H1 (cell line): Measurements from ENCODE around the gene ADARB2. TPM values are rescaled to one million over a fixed set of nuclear protein-coding genes. Genes with fewer than 3 reads are reported as not detected.

Experiments
- CTCF ChIA-PET: fragments of 300-600 bp; sonication (Branson Sonifier 250); formaldehyde crosslinking; loops from one replicate; lab custom pipeline; 2021; ENCODE audit not compliant: partially characterized antibody; lab: Charles Lee
- POLR2A ChIA-PET: fragments of 300-600 bp; sonication (Branson Sonifier 250); formaldehyde crosslinking; loops from one replicate; lab custom pipeline; 2021; ENCODE audit warnings: inconsistent platforms; ENCODE audit not compliant: partially characterized antibody; lab: Charles Lee
- DNase-seq, 2 experiments: peaks; one replicate each; pipeline versions ENCODE4 v3.0.0 to v3.0.0-alpha.2; 2010 to 2022; ENCODE audit warnings: low spot score in 2 of 2, low read depth in 1 of 2, mixed read lengths in 1 of 2
- FAIRE-seq: peaks from 2 replicates; lab custom pipeline; 2011; peaks lifted over from hg19 to GRCh38; lab: Jason Lieb, UNC
- H2AFZ ChIP-seq: 2 replicates; pipeline ENCODE4 v1.8.1; 2012; ENCODE audit warnings: low read length, inconsistent platforms
- H2AK5ac ChIP-seq: 2 replicates; pipeline ENCODE4 v1.6.1; 2013; ENCODE audit warnings: low read depth, low read length
- H2BK120ac ChIP-seq: replicated peaks from 2 replicates; pipeline ENCODE3; 2013; ENCODE audit warnings: low read depth, low read length, inconsistent platforms
- H2BK12ac ChIP-seq: 2 replicates; pipeline ENCODE4 v1.6.1; 2013; ENCODE audit warnings: low read depth, low read length
- H2BK15ac ChIP-seq: 2 replicates; pipeline ENCODE4 v1.6.1; 2013; ENCODE audit warnings: low read length
- H2BK20ac ChIP-seq: 2 replicates; pipeline ENCODE4 v1.6.1; 2013; ENCODE audit warnings: low read length
- H2BK5ac ChIP-seq: 2 replicates; pipeline ENCODE4 v1.6.1; 2013; ENCODE audit warnings: low read depth, low read length
- H3K14ac ChIP-seq: 2 replicates; pipeline ENCODE4 v1.6.1; 2013; ENCODE audit warnings: inconsistent platforms; ENCODE audit not compliant: insufficient read length
- H3K18ac ChIP-seq: 2 replicates; pipeline ENCODE4 v1.6.1; 2013; ENCODE audit warnings: low read length; ENCODE audit errors: extremely low read depth
- H3K23ac ChIP-seq: 2 replicates; pipeline ENCODE4 v1.6.1; 2013; ENCODE audit warnings: inconsistent platforms; ENCODE audit not compliant: insufficient read length
- H3K23me2 ChIP-seq: 2 replicates; pipeline ENCODE4 v1.6.1; 2013; ENCODE audit warnings: low read depth, low read length
- H3K27ac ChIP-seq: 2 replicates; pipeline ENCODE4 v1.6.1; 2011; ENCODE audit warnings: low read depth, low read length, inconsistent platforms
- H3K27me3 ChIP-seq, 4 experiments: replicated peaks in 1 of 4; 1 replicate in 1 of 4; 2 replicates in 3 of 4; pipeline versions ENCODE4 v1.6.1 to v1.8.1; 2011 to 2013; ENCODE audit warnings: low read length in 3 of 4, mild to moderate bottlenecking in 3 of 4, inconsistent platforms in 2 of 4, mixed read lengths in 2 of 4, moderate library complexity in 1 of 4; ENCODE audit not compliant: control insufficient read depth in 3 of 4, insufficient read depth in 3 of 4; ENCODE audit errors: extremely low read depth in 1 of 4
- H3K36me3 ChIP-seq, 4 experiments: 2 replicates each; pipeline versions ENCODE4 v1.6.1 to v1.8.1; 2011 to 2013; ENCODE audit warnings: mild to moderate bottlenecking in 4 of 4, low read length in 3 of 4, moderate library complexity in 2 of 4, control low read depth in 1 of 4, inconsistent platforms in 1 of 4; ENCODE audit not compliant: insufficient read depth in 4 of 4, control insufficient read depth in 2 of 4
- H3K4ac ChIP-seq: replicated peaks from 2 replicates; pipeline ENCODE3; 2013; ENCODE audit warnings: low read length, low read depth, mixed read lengths, inconsistent platforms; ENCODE audit not compliant: insufficient read length
- H3K4me1 ChIP-seq, 4 experiments: replicated peaks in 1 of 4; 1 replicate in 1 of 4; 2 replicates in 3 of 4; pipeline versions ENCODE4 v1.6.1 to v1.8.1; 2011 to 2013; ENCODE audit warnings: low read length in 3 of 4, inconsistent platforms in 2 of 4, mixed read lengths in 1 of 4; ENCODE audit not compliant: insufficient read depth in 4 of 4, control insufficient read depth in 3 of 4
- H3K4me2 ChIP-seq, 2 experiments: 2 replicates each; pipeline versions ENCODE4 v1.6.1 to v1.8.1; 2011 to 2013; ENCODE audit warnings: low read depth in 2 of 2, low read length in 2 of 2, control low read depth in 1 of 2, inconsistent platforms in 1 of 2, mild to moderate bottlenecking in 1 of 2; ENCODE audit not compliant: insufficient read depth in 1 of 2
- H3K4me3 ChIP-seq, 4 experiments: fragments of 200-600, 300-600 bp in 1 of 4; sonication (generic), shearing (Covaris generic), sonication (Bioruptor Twin) in 1 of 4; 2 replicates each; pipeline versions ENCODE4 v1.5.1 to v1.8.1; 2011 to 2016; ENCODE audit warnings: low read length in 4 of 4, low read depth in 3 of 4, control low read depth in 2 of 4, inconsistent platforms in 2 of 4, mild to moderate bottlenecking in 2 of 4, mixed read lengths in 1 of 4, moderate library complexity in 1 of 4; ENCODE audit not compliant: insufficient read depth in 2 of 4; ENCODE audit errors: extremely low read depth in 1 of 4
- H3K56ac ChIP-seq: replicated peaks from 2 replicates; pipeline ENCODE3; 2013; ENCODE audit warnings: low read depth, mild to moderate bottlenecking, mixed read lengths, low read length, inconsistent platforms; ENCODE audit not compliant: insufficient read length
- H3K79me1 ChIP-seq: 2 replicates; pipeline ENCODE4 v1.6.1; 2013; ENCODE audit warnings: low read depth, low read length, control low read depth
- H3K79me2 ChIP-seq, 2 experiments: 2 replicates each; pipeline versions ENCODE4 v1.6.1 to v1.8.1; 2012 to 2013; ENCODE audit warnings: low read length in 2 of 2, mild to moderate bottlenecking in 2 of 2, inconsistent platforms in 1 of 2; ENCODE audit not compliant: insufficient read depth in 2 of 2, control insufficient read depth in 1 of 2
- H3K9ac ChIP-seq, 4 experiments: replicated peaks in 1 of 4; 1 replicate in 1 of 4; 2 replicates in 3 of 4; pipeline versions ENCODE4 v1.6.1 to v1.8.1; 2011 to 2013; ENCODE audit warnings: low read depth in 3 of 4, low read length in 3 of 4, control low read depth in 2 of 4, mild to moderate bottlenecking in 2 of 4, moderate library complexity in 2 of 4, inconsistent platforms in 1 of 4; ENCODE audit errors: extremely low read depth in 1 of 4
- H3K9me3 ChIP-seq, 2 experiments: 2 replicates each; pipeline versions ENCODE4 v1.6.1 to v1.8.1; 2012 to 2013; ENCODE audit warnings: mild to moderate bottlenecking in 2 of 2, moderate library complexity in 2 of 2, control low read depth in 1 of 2, inconsistent platforms in 1 of 2, low read depth in 1 of 2, low read length in 1 of 2, mixed read lengths in 1 of 2; ENCODE audit not compliant: insufficient read depth in 2 of 2
- H4K20me1 ChIP-seq, 2 experiments: replicated peaks in 1 of 2; 2 replicates each; pipeline versions ENCODE3 to v1.8.1; 2011 to 2013; ENCODE audit warnings: inconsistent platforms in 2 of 2, low read length in 2 of 2, mild to moderate bottlenecking in 1 of 2; ENCODE audit not compliant: insufficient read depth in 2 of 2, control insufficient read depth in 1 of 2
- H4K5ac ChIP-seq: 2 replicates; pipeline ENCODE4 v1.6.1; 2013; ENCODE audit warnings: low read length, low read depth, mixed read lengths, inconsistent platforms; ENCODE audit not compliant: insufficient read length
- H4K8ac ChIP-seq: 2 replicates; pipeline ENCODE4 v1.8.0; 2013; ENCODE audit warnings: mild to moderate bottlenecking, moderate library complexity, low read length, inconsistent platforms; ENCODE audit not compliant: insufficient read depth; ENCODE audit errors: extremely low read depth
- H4K91ac ChIP-seq: replicated peaks from 2 replicates; pipeline ENCODE3; 2013; ENCODE audit warnings: low read length, mixed read lengths, inconsistent platforms; ENCODE audit not compliant: insufficient read length
- BACH1 ChIP-seq: IDR thresholded peaks from 2 replicates; pipeline ENCODE4 v1.6.1; 2012; ENCODE audit warnings: low read length, improper control_type of control experiment
- GTF2F1 ChIP-seq: IDR thresholded peaks from 2 replicates; pipeline ENCODE4 v1.6.1; 2012; ENCODE audit warnings: low read depth, low read length, improper control_type of control experiment, borderline replicate concordance
- NRF1 ChIP-seq: IDR thresholded peaks from 2 replicates; pipeline ENCODE4 v1.6.1; 2011; ENCODE audit warnings: mild to moderate bottlenecking, low read depth, low read length, improper control_type of control experiment
- POLR2A ChIP-seq, 2 experiments: IDR thresholded peaks; 1 replicate in 1 of 2; 2 replicates in 1 of 2; pipeline ENCODE4 v1.6.1; 2011; ENCODE audit warnings: low read depth in 2 of 2, low read length in 2 of 2, mild to moderate bottlenecking in 2 of 2; ENCODE audit errors: control extremely low read depth in 1 of 2
- RBBP5 ChIP-seq: IDR thresholded peaks from 2 replicates; pipeline ENCODE4 v1.7.1; 2012; ENCODE audit warnings: low read depth, mild to moderate bottlenecking, inconsistent platforms, low read length, moderate library complexity, borderline replicate concordance
- SIN3A ChIP-seq, 2 experiments: IDR thresholded peaks in 1 of 2; conservative IDR thresholded peaks in 1 of 2; 2 replicates each; pipeline ENCODE4 v1.6.1; 2011 to 2012; ENCODE audit warnings: low read length in 2 of 2, improper control_type of control experiment in 1 of 2, low read depth in 1 of 2, mild to moderate bottlenecking in 1 of 2
- SP1 ChIP-seq: IDR thresholded peaks from 2 replicates; pipeline ENCODE4 v1.6.1; 2011; ENCODE audit warnings: low read depth, low read length
- ZNF274 ChIP-seq: IDR thresholded peaks from 2 replicates; pipeline ENCODE4 v1.7.0; 2012; ENCODE audit warnings: low read length, borderline replicate concordance; ENCODE audit errors: extremely low read depth
- WGBS, 2 experiments: shearing (Covaris generic) in 1 of 2; methylation state at CpG; one replicate each; pipeline versions ENCODE4 v1.1.6 to v1.1.7; 2013 to 2015; ENCODE audit warnings: low lambda C conversion rate in 2 of 2, mixed read lengths in 2 of 2, inconsistent platforms in 1 of 2, low coverage in 1 of 2, missing lambda C conversion rate in 1 of 2; ENCODE audit not compliant: insufficient replicate concordance in 2 of 2, insufficient coverage in 1 of 2, insufficient read length in 1 of 2; ENCODE audit errors: extremely low coverage in 1 of 2, missing lambda C conversion rate in 1 of 2; 5-methylcytosine and 5-hydroxymethylcytosine counted together
- polyA plus RNA-seq, 7 experiments: library from polyadenylated mRNA; depleted of rRNA in 3 of 7; stranded (reverse) in 5 of 7; unstranded in 2 of 7; fragments of >200 nt in 5 of 7; fragments of 200-250 nt in 2 of 7; gene quantifications; 1 replicate in 5 of 7; 2 replicates in 1 of 7; 4 replicates in 1 of 7; pipeline versions ENCODE4 v1.2.1 to v1.2.3, GENCODE V29; 2011 to 2013; ENCODE audit warnings: missing spikeins in 2 of 7, mixed read lengths in 2 of 7
- total RNA-seq: library from RNA; stranded (reverse); fragmentation: NEBNext Ultra II Directional; extraction: Animal tissue kit (Norgen Biotek cat#: 25700); gene quantifications from 2 replicates; pipeline ENCODE4 v1.2.1, GENCODE V29; 2021
- TF ChIP-seq, protein P1 (sequence below): IDR thresholded peaks from 2 replicates; pipeline ENCODE4 v1.6.1; 2012; ENCODE audit warnings: inconsistent platforms

Gene ADARB2
- total and polyA plus RNA-seq, 2 of the 8 experiments (the other 6 are each of a cell fraction or from before 2014, with no cell fraction given), result 2.2 to 2.8 TPM

DNA sequence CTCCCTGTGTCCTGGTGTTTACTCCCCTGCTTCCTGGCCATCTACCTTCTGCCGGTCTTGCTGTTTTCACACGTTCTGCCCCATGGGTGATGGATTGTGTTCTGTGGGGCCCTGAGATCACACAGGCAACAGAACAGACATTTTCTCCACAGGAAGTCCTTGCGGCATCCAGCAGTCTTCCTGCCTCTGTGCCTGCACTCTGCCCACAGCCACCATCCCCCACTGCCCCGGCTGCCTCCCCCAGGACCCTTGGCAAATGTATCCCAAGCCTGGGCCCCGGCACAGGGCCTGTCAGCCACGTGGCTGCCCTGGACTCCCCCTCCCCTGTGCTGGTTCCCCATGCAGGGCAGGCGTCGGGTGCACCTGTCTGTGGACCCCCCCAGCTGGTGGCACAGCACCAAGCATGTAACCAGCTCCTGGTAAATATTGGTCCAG lies 497.0 kb downstream of the ADARB2 start:
- Histone ChIP-seq H3K79me2 (no peaks in the 10 kb centered on the region), H3K79me1 (no peaks in the 10 kb centered on the region), H2BK20ac (peak overlapping the region; percentile 62; the same call in 1 of the 2 replicates), H3K23me2 (no peaks in the 10 kb centered on the region), H2BK15ac (0 out of 2 replicates have a peak overlapping the region, but pooled peaks have one; percentile 4), H3K27ac (peak overlapping the region; percentile 62), H3K14ac (no peak overlapping the region), H4K5ac (peak overlapping the region; percentile 77), H2AK5ac (0 out of 2 replicates have a peak overlapping the region, but pooled peaks have one; percentile 71), H3K36me3 (no peaks in the 10 kb centered on the region), H3K4ac (peak overlapping the region; percentile 57), H3K23ac (no peak overlapping the region), H3K4me2 (peak overlapping the region in 1 of 2 experiments; percentile 61; a peak in 2 of 4 replicates), H3K56ac (peak overlapping the region; percentile 10), H3K9ac (peak overlapping the region in 1 of 4 experiments; percentile 30; a peak in 1 of 7 replicates), H4K8ac (peak overlapping the region; percentile 91; the same call in 1 of the 2 replicates), H2BK120ac (peak overlapping the region; percentile 95), H3K9me3 (no peaks in the 10 kb centered on the region; a peak in 1 of 4 replicates), H2BK5ac (peak overlapping the region; percentile 79), H3K27me3 (no peaks in the 10 kb centered on the region; a peak in 1 of 7 replicates), H2BK12ac (peak overlapping the region; percentile 97), H4K91ac (peak overlapping the region; percentile 78), H3K4me3 (peak overlapping the region in 2 of 4 experiments; percentile 5 to 43; a peak in 2 of 8 replicates), H3K4me1 (peaks cover 0 to 6% (median 2%) of the 10 kb centered on the region in 4 experiments; a peak in 6 of 7 replicates), H2AFZ (no peak overlapping the region), H4K20me1 (no peaks in the 10 kb centered on the region), H3K18ac (peak overlapping the region; percentile 55)
- TF ChIP-seq SIN3A (conservative IDR thresholded peaks at IDR 0.05 in 1 of 2, IDR thresholded peaks at IDR 0.05 in 1 of 2; ENCODE audit: low read depth in 1 of 2, low read length in 2 of 2) (peak in 1 of 2 experiments; percentile 23; a peak in 1 of 4 replicates), ZNF274 (no peak), POLR2A (IDR thresholded peaks at IDR 0.05; ENCODE audit: control extremely low read depth in 1 of 2, low read depth in 2 of 2, low read length in 2 of 2) (peak in 1 of 2 experiments; percentile 44; a peak in 1 of 3 replicates), BACH1 (no peak), RBBP5 (no peak), NRF1 (no peak), SP1 (0 out of 2 replicates have a peak, but pooled peaks have one; percentile 24), GTF2F1 (no peak)
- TF ChIP-seq, protein P1, sequence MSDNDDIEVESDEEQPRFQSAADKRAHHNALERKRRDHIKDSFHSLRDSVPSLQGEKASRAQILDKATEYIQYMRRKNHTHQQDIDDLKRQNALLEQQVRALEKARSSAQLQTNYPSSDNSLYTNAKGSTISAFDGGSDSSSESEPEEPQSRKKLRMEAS, result peak; percentile 85
- DNase-seq (peak; percentile 31 to 70), FAIRE-seq (no peak)
- 19% methylated on average over 7 of the region's 8 CpGs; no CpG with 5 or more reads in 1 of the 2 experiments for WGBS, 2 experiments
- CTCF ChIA-PET, result interaction anchor here (1.3 to 4.8 kb wide), 2 partner anchors 57 to 129 kb away, joined by 4 to 24 read pairs; no protein-coding TSS in a partner anchor
- POLR2A ChIA-PET, result interaction anchor here (0.8 kb wide), 1 partner anchor 27 kb away, joined by 3 read pairs; no protein-coding TSS in a partner anchor
